ENCODE measurements around the gene SEMA4G. TPM values are rescaled to one million over a fixed set of nuclear protein-coding genes. Genes with fewer than 3 reads are reported as not detected.

SEMA4G gene
- polyA plus RNA-seq, 2 donors: 1.4 to 1.9 TPM

DNA sequence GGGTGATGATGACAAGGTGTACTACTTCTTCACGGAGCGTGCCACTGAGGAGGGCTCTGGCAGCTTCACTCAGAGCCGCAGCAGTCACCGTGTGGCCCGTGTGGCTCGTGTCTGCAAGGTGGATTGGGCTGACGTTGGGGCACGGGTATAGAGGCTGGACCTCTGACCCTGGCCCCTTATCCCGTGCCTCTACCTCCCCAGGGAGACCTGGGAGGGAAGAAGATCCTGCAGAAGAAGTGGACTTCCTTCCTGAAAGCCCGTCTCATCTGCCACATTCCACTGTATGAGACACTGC is 9.5 kb downstream of the SEMA4G start:
- Histone ChIP-seq H3K4me3 (ENCODE audit: low read depth in 1 of 2, low read length in 2 of 2) (no peak overlapping the region), H3K27me3 (ENCODE audit: control insufficient read depth in 1 of 2, insufficient read depth in 2 of 2, low read length in 2 of 2) (no peaks in the 10 kb centered on the region), H3K4me1 (ENCODE audit: control insufficient read depth in 2 of 2, insufficient read depth in 2 of 2, low read length in 1 of 2) (peaks cover 2 to 3% of the 10 kb centered on the region in 2 donors), H3K27ac (ENCODE audit: low read depth in 2 of 2, low read length in 1 of 2) (no peak overlapping the region), H3K36me3 (ENCODE audit: control insufficient read depth in 2 of 2, insufficient read depth in 2 of 2, low read length in 1 of 2) (peaks cover 11 to 21% of the 10 kb centered on the region in 2 donors), H3K9me3 (ENCODE audit: control insufficient read depth in 2 of 2, insufficient read depth in 1 of 2, low read depth in 1 of 2, low read length in 1 of 2) (no peaks in the 10 kb centered on the region)
- 83% methylated on average over 10 of the region's 10 CpGs for WGBS, 2 donors

DNA sequence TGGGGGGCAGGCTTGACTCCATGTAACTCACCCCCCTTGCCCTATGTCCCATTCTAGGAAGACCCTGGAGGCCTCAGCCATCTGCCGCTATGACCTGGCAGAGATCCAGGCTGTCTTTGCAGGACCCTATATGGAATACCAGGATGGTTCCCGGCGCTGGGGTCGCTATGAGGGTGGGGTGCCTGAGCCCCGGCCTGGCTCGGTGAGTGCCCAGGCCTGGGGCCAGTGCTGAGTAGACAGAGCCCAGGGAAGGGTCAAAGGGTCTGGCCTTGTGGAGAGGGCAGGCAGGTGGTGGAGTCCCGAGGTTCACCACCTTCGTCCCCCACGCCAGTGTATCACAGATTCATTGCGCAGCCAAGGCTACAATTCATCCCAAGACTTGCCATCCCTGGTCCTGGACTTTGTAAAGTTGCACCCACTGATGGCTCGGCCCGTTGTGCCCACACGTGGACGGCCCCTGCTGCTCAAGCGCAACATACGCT is 10.5 kb downstream of the SEMA4G start:
- Histone ChIP-seq H3K27me3 (ENCODE audit: control insufficient read depth in 1 of 2, insufficient read depth in 2 of 2, low read length in 2 of 2) (no peaks in the 10 kb centered on the region), H3K9me3 (ENCODE audit: control insufficient read depth in 2 of 2, insufficient read depth in 1 of 2, low read depth in 1 of 2, low read length in 1 of 2) (no peaks in the 10 kb centered on the region), H3K4me1 (ENCODE audit: control insufficient read depth in 2 of 2, insufficient read depth in 2 of 2, low read length in 1 of 2) (peaks cover 2 to 3% of the 10 kb centered on the region in 2 donors), H3K4me3 (ENCODE audit: low read depth in 1 of 2, low read length in 2 of 2) (no peak overlapping the region), H3K27ac (ENCODE audit: low read depth in 2 of 2, low read length in 1 of 2) (no peak overlapping the region), H3K36me3 (ENCODE audit: control insufficient read depth in 2 of 2, insufficient read depth in 2 of 2, low read length in 1 of 2) (peaks cover 11 to 21% of the 10 kb centered on the region in 2 donors)
- WGBS, 2 donors: 92 to 97% methylated on average over 15 to 16 of the region's 16 CpGs

DNA sequence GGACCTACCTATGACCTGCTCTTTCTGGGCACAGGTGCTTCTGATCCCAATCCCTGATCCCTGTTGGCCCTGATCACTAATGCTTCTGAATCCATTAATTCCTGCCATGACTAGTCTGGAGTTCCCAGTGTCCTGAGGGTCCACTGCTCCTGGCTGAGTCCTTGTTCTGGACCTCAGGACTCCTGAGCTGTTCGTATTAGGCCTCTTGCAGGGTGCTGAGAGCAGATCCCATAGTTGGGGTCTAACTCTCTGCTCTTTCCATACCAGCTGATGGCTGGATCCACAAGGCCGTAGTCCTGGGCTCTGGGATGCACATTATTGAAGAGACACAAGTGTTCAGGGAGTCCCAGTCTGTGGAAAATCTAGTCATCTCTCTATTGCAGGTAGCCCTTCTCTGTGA is 11.0 kb downstream of the SEMA4G start:
- H3K36me3 ChIP-seq (ENCODE audit: control insufficient read depth in 2 of 2, insufficient read depth in 2 of 2, low read length in 1 of 2): peaks cover 11 to 21% of the 10 kb centered on the region in 2 donors
- no peaks in the 10 kb centered on the region for H3K9me3 ChIP-seq (ENCODE audit: control insufficient read depth in 2 of 2, insufficient read depth in 1 of 2, low read depth in 1 of 2, low read length in 1 of 2)
- no peak overlapping the region for H3K27ac ChIP-seq (ENCODE audit: low read depth in 2 of 2, low read length in 1 of 2)
- WGBS, 2 donors: 81 to 89% methylated on average over 2 of the region's 2 CpGs
- no peak overlapping the region for H3K4me3 ChIP-seq (ENCODE audit: low read depth in 1 of 2, low read length in 2 of 2)
- no peaks in the 10 kb centered on the region for H3K27me3 ChIP-seq (ENCODE audit: control insufficient read depth in 1 of 2, insufficient read depth in 2 of 2, low read length in 2 of 2)
- peaks cover 2 to 3% of the 10 kb centered on the region in 2 donors for H3K4me1 ChIP-seq (ENCODE audit: control insufficient read depth in 2 of 2, insufficient read depth in 2 of 2, low read length in 1 of 2)

DNA sequence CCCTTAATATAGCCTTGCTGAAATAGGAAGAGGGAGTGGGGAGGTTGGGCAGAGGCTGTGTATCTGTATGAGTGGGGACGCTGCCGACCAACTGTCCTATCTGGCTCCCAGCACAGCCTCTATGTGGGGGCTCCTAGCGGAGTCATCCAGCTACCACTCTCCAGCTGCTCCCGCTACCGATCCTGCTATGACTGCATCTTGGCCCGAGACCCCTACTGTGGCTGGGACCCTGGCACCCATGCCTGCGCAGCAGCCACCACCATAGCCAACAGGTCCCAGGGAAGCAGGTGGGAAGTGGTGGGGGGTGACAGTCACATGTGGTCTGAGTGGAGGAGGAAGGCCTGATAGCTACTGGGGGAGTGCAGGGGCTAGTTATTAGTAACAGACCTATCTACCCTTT is 11.4 kb downstream of the SEMA4G start:
- no peaks in the 10 kb centered on the region for H3K27me3 ChIP-seq (ENCODE audit: control insufficient read depth in 1 of 2, insufficient read depth in 2 of 2, low read length in 2 of 2)
- peaks cover 2 to 3% of the 10 kb centered on the region in 2 donors for H3K4me1 ChIP-seq (ENCODE audit: control insufficient read depth in 2 of 2, insufficient read depth in 2 of 2, low read length in 1 of 2)
- WGBS, 2 donors: 93% methylated on average over 7 of the region's 7 CpGs
- H3K36me3 ChIP-seq (ENCODE audit: control insufficient read depth in 2 of 2, insufficient read depth in 2 of 2, low read length in 1 of 2): peaks cover 11 to 21% of the 10 kb centered on the region in 2 donors
- no peak overlapping the region for H3K4me3 ChIP-seq (ENCODE audit: low read depth in 1 of 2, low read length in 2 of 2)
- H3K9me3 ChIP-seq (ENCODE audit: control insufficient read depth in 2 of 2, insufficient read depth in 1 of 2, low read depth in 1 of 2, low read length in 1 of 2): no peaks in the 10 kb centered on the region
- no peak overlapping the region for H3K27ac ChIP-seq (ENCODE audit: low read depth in 2 of 2, low read length in 1 of 2)

DNA sequence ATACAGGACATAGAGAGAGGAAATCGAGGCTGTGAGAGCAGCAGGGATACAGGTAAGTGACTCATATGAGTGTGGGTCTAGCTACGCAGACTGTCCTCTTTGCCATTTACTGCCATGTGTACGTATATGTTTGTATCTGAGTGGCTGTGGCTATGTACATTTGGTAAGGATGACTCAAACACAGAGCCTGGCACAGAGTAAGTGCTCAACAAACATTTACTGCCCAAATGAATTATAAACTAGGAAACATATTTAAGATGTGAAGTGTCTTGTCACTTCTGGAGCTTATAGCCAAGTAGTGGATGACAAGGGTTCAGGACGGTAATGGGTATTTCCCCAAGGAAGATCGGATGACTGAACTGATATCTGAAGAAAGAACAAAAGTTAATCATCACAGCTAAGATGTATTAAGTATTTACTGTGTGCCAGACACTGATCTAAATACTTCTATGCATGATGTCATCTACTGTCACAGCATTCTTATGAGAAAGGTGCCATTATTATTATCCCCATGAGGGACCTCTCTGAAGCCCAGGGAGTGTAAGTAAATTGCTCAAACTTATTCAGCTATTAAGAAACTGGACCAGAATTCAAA is 12.0 kb downstream of the SEMA4G start:
- Histone ChIP-seq H3K36me3 (ENCODE audit: control insufficient read depth in 2 of 2, insufficient read depth in 2 of 2, low read length in 1 of 2) (peaks cover 11 to 21% of the 10 kb centered on the region in 2 donors), H3K27me3 (ENCODE audit: control insufficient read depth in 1 of 2, insufficient read depth in 2 of 2, low read length in 2 of 2) (no peaks in the 10 kb centered on the region), H3K4me1 (ENCODE audit: control insufficient read depth in 2 of 2, insufficient read depth in 2 of 2, low read length in 1 of 2) (peaks cover 2 to 3% of the 10 kb centered on the region in 2 donors), H3K4me3 (ENCODE audit: low read depth in 1 of 2, low read length in 2 of 2) (no peak overlapping the region), H3K27ac (ENCODE audit: low read depth in 2 of 2, low read length in 1 of 2) (no peak overlapping the region), H3K9me3 (ENCODE audit: control insufficient read depth in 2 of 2, insufficient read depth in 1 of 2, low read depth in 1 of 2, low read length in 1 of 2) (no peaks in the 10 kb centered on the region)
- 86 to 88% methylated on average over 5 of the region's 5 CpGs for WGBS, 2 donors

DNA sequence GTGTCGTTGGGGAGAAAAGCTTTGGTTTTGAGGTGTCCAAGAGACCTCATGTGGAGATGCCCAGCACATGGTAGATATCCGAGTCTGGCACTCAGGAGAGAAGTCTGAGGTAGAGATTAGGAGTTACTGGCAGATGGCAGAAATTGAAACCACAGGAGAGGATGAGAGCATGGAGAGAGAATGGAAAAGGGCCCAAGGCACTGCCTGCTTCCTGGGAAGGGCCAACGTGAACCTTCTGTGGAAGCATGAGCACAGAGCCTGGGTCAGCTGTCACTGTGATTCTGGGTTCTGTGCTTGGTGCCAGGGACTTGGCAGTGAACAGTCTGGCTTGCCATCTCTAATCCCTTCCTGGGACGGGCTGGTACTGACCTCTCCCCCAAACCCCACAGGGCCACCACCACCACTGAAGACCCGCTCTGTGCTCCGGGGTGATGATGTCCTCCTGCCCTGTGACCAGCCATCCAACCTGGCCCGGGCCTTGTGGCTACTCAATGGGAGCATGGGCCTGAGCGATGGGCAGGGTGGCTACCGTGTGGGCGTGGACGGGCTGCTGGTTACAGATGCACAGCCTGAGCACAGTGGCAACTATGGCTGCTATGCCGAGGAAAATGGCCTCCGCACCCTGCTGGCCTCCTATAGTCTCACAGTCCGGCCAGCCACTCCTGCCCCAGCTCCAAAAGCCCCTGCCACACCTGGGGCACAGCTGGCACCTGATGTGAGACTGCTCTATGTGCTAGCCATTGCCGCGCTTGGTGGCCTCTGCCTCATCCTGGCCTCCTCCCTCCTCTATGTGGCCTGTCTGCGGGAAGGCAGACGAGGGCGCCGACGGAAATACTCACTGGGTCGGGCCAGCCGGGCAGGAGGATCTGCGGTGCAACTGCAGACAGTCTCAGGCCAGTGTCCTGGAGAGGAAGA is 13.9 kb downstream of the SEMA4G start:
- Histone ChIP-seq H3K27ac (ENCODE audit: low read depth in 2 of 2, low read length in 1 of 2) (no peak overlapping the region), H3K27me3 (ENCODE audit: control insufficient read depth in 1 of 2, insufficient read depth in 2 of 2, low read length in 2 of 2) (no peaks in the 10 kb centered on the region), H3K4me1 (ENCODE audit: control insufficient read depth in 2 of 2, insufficient read depth in 2 of 2, low read length in 1 of 2) (peaks cover 7 to 8% of the 10 kb centered on the region in 2 donors), H3K36me3 (ENCODE audit: control insufficient read depth in 2 of 2, insufficient read depth in 2 of 2, low read length in 1 of 2) (peaks cover 11 to 18% of the 10 kb centered on the region in 2 donors), H3K4me3 (ENCODE audit: low read depth in 1 of 2, low read length in 2 of 2) (no peak overlapping the region), H3K9me3 (ENCODE audit: control insufficient read depth in 2 of 2, insufficient read depth in 1 of 2, low read depth in 1 of 2, low read length in 1 of 2) (no peaks in the 10 kb centered on the region)
- WGBS, 2 donors: 88 to 91% methylated on average over 24 of the region's 24 CpGs

DNA sequence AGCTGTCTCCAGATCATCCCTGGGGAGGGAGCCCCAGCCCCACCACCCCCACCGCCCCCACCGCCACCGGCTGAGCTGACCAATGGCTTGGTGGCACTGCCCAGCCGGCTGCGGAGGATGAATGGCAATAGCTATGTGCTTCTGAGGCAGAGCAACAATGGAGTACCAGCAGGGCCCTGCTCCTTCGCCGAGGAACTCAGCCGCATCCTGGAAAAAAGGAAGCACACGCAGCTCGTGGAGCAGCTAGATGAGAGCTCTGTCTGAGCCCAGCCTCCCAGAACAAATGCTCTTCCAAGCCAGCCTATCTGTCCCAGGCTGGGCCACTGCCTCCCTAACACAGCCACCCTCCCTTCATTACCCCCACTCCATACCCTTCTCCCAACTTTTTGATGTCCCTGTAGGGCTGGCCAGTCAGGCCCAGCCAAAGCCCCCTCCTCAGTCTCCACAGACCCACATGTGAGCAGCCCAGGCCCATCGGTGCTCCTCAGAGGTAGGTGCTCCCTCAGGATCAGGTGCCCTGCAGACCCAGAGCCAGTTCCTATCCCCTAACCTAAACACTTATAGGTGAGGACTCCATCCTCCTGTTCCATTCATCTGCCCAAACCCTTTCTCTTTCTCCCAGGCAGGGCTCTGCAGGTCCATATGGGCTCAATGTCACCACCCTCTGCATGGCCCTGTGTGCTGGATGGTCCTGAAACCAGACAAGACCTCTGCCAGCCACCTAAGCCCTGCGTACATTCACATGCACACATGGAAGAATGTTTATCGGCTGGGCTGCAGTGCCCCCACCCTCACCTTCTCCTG is 14.8 kb downstream of the SEMA4G start:
- Histone ChIP-seq H3K27me3 (ENCODE audit: control insufficient read depth in 1 of 2, insufficient read depth in 2 of 2, low read length in 2 of 2) (no peaks in the 10 kb centered on the region), H3K4me1 (ENCODE audit: control insufficient read depth in 2 of 2, insufficient read depth in 2 of 2, low read length in 1 of 2) (peaks cover 11 to 12% of the 10 kb centered on the region in 2 donors), H3K9me3 (ENCODE audit: control insufficient read depth in 2 of 2, insufficient read depth in 1 of 2, low read depth in 1 of 2, low read length in 1 of 2) (no peaks in the 10 kb centered on the region), H3K36me3 (ENCODE audit: control insufficient read depth in 2 of 2, insufficient read depth in 2 of 2, low read length in 1 of 2) (peaks cover 11 to 16% of the 10 kb centered on the region in 2 donors), H3K4me3 (ENCODE audit: low read depth in 1 of 2, low read length in 2 of 2) (no peak overlapping the region), H3K27ac (ENCODE audit: low read depth in 2 of 2, low read length in 1 of 2) (no peak overlapping the region)
- WGBS, 2 donors: 82 to 85% methylated on average over 13 of the region's 13 CpGs

DNA sequence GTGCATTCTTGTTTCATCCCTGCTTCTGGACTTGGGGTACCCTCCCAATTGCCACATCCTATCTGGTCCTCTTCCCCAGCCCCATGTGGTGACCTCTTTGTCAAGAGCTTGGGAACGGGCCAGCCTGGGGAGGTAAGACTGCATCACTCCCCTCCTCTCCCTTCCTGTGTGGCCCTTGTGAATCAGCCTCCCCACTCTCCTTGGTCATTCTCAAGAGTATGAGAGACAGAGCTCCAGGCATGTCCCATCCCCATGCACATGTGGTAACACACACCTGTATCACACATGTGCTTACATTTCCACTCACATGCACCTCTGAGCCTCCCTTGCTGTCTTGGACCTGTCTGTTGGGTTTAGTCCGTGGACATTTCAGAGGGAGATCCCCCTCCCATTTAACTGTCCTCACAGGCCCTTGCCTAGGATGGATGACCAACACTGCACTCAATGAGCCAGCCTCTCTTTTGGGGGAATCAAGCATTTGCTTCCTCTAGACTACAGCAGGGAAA is 15.4 kb downstream of the SEMA4G start:
- Histone ChIP-seq H3K36me3 (ENCODE audit: control insufficient read depth in 2 of 2, insufficient read depth in 2 of 2, low read length in 1 of 2) (peaks cover 11 to 22% of the 10 kb centered on the region in 2 donors), H3K27me3 (ENCODE audit: control insufficient read depth in 1 of 2, insufficient read depth in 2 of 2, low read length in 2 of 2) (no peaks in the 10 kb centered on the region), H3K9me3 (ENCODE audit: control insufficient read depth in 2 of 2, insufficient read depth in 1 of 2, low read depth in 1 of 2, low read length in 1 of 2) (no peaks in the 10 kb centered on the region), H3K27ac (ENCODE audit: low read depth in 2 of 2, low read length in 1 of 2) (no peak overlapping the region), H3K4me3 (ENCODE audit: low read depth in 1 of 2, low read length in 2 of 2) (no peak overlapping the region), H3K4me1 (ENCODE audit: control insufficient read depth in 2 of 2, insufficient read depth in 2 of 2, low read length in 1 of 2) (peaks cover 12 to 18% of the 10 kb centered on the region in 2 donors)
- WGBS, 2 donors: 79 to 82% methylated on average over 2 of the region's 2 CpGs

DNA sequence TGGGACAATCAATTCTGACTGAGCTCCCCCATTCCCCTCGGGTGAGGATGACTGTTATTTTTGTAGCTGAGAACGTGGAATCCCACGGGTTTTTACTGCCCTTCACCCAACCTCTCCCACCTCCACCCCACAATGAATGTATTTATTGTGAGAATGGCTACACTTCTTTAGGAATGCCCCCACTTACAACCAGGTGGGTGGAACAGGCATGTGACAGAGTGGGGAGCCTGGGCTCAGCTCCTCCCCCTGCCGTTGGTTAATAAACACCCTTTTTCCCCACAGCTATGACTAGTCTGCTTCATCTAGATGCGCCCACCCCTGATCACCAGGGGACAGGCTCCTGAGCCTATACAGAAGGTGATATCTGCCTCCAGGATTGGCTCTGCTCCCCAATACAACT is 16.0 kb downstream of the SEMA4G start:
- Histone ChIP-seq H3K9me3 (ENCODE audit: control insufficient read depth in 2 of 2, insufficient read depth in 1 of 2, low read depth in 1 of 2, low read length in 1 of 2) (no peaks in the 10 kb centered on the region), H3K27me3 (ENCODE audit: control insufficient read depth in 1 of 2, insufficient read depth in 2 of 2, low read length in 2 of 2) (no peaks in the 10 kb centered on the region), H3K4me3 (ENCODE audit: low read depth in 1 of 2, low read length in 2 of 2) (no peak overlapping the region), H3K27ac (ENCODE audit: low read depth in 2 of 2, low read length in 1 of 2) (no peak overlapping the region), H3K36me3 (ENCODE audit: control insufficient read depth in 2 of 2, insufficient read depth in 2 of 2, low read length in 1 of 2) (peaks cover 11 to 20% of the 10 kb centered on the region in 2 donors), H3K4me1 (ENCODE audit: control insufficient read depth in 2 of 2, insufficient read depth in 2 of 2, low read length in 1 of 2) (peaks cover 12 to 18% of the 10 kb centered on the region in 2 donors)
- 62 to 68% methylated on average over 5 of the region's 5 CpGs for WGBS, 2 donors
